ENCODE data around the gene HGF. TPM values are rescaled to one million over a fixed set of nuclear protein-coding genes. Genes with fewer than 3 reads are reported as not detected.

HGF gene
- total and polyA plus RNA-seq, 2 of the 13 experiments (the other 11 are each of a cell fraction or from before 2014, with no cell fraction given) = not detected

GRCh38 chr7:81811956-81812865 lies 42.4 kb upstream of the HGF start:
- in situ Hi-C loops (cut with HindIII; ENCODE audit: extremely low pct_ligation_motif_present, low pct_unique_long_range_greater_than_20kb) (no loop called here), intact Hi-C loops (cut with micrococcal nuclease; ENCODE audit: unreplicated experiment) (no loop called here)
- Histone ChIP-seq H3K9ac (ENCODE audit: insufficient read depth, low read depth, low read length) (no peak overlapping the region), H3K36me3 (replicated peaks in 1 of 2; ENCODE audit: control insufficient read depth in 1 of 2, insufficient read depth in 2 of 2, low read length in 2 of 2) (no peaks in the 10 kb centered on the region), H3K4me2 (ENCODE audit: low read depth, low read length) (no peak overlapping the region), H3K4me3 (replicated peaks in 1 of 3; ENCODE audit: insufficient read depth in 1 of 3, low read depth in 2 of 3, low read length in 3 of 3) (no peak overlapping the region), H4K20me1 (ENCODE audit: insufficient read depth, low read length) (no peaks in the 10 kb centered on the region), H3K27me3 (ENCODE audit: control insufficient read depth in 1 of 2, insufficient read depth in 2 of 2, low read length in 2 of 2) (no peaks in the 10 kb centered on the region), H3K9me3 (ENCODE audit: low read length) (no peaks in the 10 kb centered on the region), H2AFZ (ENCODE audit: low read length) (no peak overlapping the region), H3K4me1 (ENCODE audit: insufficient read depth, low read length) (no peaks in the 10 kb centered on the region), H3K79me2 (ENCODE audit: insufficient read depth, low read length) (no peaks in the 10 kb centered on the region), H3K27ac (ENCODE audit: extremely low read length, insufficient read depth, low read length) (no peak overlapping the region)
- CTCF ChIA-PET (ENCODE audit: low intra/inter-chr PET ratio, low total read pairs) = no interaction called here
- FAIRE-seq = no peak
- TF ChIP-seq GPN1 (CRISPR knock-in tag; IDR thresholded peaks at IDR 0.05; ENCODE audit: borderline replicate concordance) (no peak), ZKSCAN5 (CRISPR knock-in tag; IDR thresholded peaks at IDR 0.05) (no peak), JUND (CRISPR knock-in tag; IDR thresholded peaks at IDR 0.05) (no peak), ARHGAP35 (CRISPR knock-in tag; IDR thresholded peaks at IDR 0.05; ENCODE audit: borderline replicate concordance) (no peak), SAFB2 (CRISPR knock-in tag; IDR thresholded peaks at IDR 0.05; ENCODE audit: borderline replicate concordance, low read depth) (no peak), TCF7L2 (IDR thresholded peaks at IDR 0.05; ENCODE audit: low read depth, low read length) (no peak), ZNF17 (CRISPR knock-in tag; IDR thresholded peaks at IDR 0.05) (no peak)
- BruUV-seq (replicated peaks) = no TSS peak
- ATAC-seq = no peak
- POLR2A ChIA-PET = no interaction called here
- no peak for DNase-seq (ENCODE audit: low spot score)
- WGBS (ENCODE audit: low lambda C conversion rate) = 1% methylated on average over 5 of the region's 5 CpGs

DNA sequence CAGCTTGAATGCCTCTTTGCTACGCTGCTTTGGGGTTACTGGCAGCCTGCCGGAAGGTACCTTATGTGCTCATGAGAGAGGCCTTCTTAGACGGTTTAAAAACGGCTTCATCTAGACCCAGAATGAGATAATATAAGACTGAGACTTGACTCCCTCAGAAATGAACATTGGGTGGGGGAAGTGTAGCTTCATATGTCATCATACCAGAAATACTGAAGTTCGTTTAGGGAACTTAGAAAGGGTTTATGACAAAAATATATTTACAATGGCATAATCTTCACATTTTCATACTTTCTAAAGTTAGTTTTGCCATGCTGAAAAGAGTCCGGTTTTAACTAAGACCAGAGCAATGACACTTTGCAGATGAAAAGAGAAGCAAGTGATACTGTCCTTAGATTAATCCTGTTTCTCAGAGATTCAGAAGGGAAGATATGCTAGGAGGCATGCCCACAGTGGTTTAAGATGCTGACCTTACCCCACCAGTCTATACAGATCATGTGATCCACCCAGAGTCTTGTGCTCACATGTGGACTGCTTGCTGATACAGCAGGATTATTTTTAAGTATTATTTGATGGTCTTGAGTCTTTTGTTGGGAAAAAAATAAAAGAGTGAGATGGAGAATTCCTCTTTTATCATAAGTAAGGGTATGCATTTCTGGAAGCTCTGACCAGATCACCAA lies 40.8 kb upstream of the HGF start:
- no peak overlapping the region for H3K4me3 ChIP-seq (replicated peaks in 1 of 3; ENCODE audit: insufficient read depth in 1 of 3, low read depth in 2 of 3, low read length in 3 of 3)
- DNase-seq (ENCODE audit: low spot score) (no peak), ATAC-seq (no peak), FAIRE-seq (no peak)
- ChIA-PET CTCF (ENCODE audit: low intra/inter-chr PET ratio, low total read pairs) (no interaction called here), POLR2A (no interaction called here)
- H3K27ac ChIP-seq (ENCODE audit: extremely low read length, insufficient read depth, low read length) = no peak overlapping the region
- no TSS peak for BruUV-seq (replicated peaks)
- H3K4me2 ChIP-seq (ENCODE audit: low read depth, low read length) = no peak overlapping the region
- in situ Hi-C loops (cut with HindIII; ENCODE audit: extremely low pct_ligation_motif_present, low pct_unique_long_range_greater_than_20kb) (no loop called here), intact Hi-C loops (cut with micrococcal nuclease; ENCODE audit: unreplicated experiment) (no loop called here)
- no peak overlapping the region for H2AFZ ChIP-seq (ENCODE audit: low read length)
- no peaks in the 10 kb centered on the region for H3K36me3 ChIP-seq (replicated peaks in 1 of 2; ENCODE audit: control insufficient read depth in 1 of 2, insufficient read depth in 2 of 2, low read length in 2 of 2)
- no peaks in the 10 kb centered on the region for H3K27me3 ChIP-seq (ENCODE audit: control insufficient read depth in 1 of 2, insufficient read depth in 2 of 2, low read length in 2 of 2)
- no peak overlapping the region for H3K9ac ChIP-seq (ENCODE audit: insufficient read depth, low read depth, low read length)
- no peaks in the 10 kb centered on the region for H3K79me2 ChIP-seq (ENCODE audit: insufficient read depth, low read length)
- WGBS (ENCODE audit: low lambda C conversion rate) = 10% methylated on average over 6 of the region's 6 CpGs
- H3K4me1 ChIP-seq (ENCODE audit: insufficient read depth, low read length) = no peaks in the 10 kb centered on the region
- H3K9me3 ChIP-seq (ENCODE audit: low read length) = no peaks in the 10 kb centered on the region
- no peaks in the 10 kb centered on the region for H4K20me1 ChIP-seq (ENCODE audit: insufficient read depth, low read length)
- TF ChIP-seq ZNF124 (CRISPR knock-in tag; IDR thresholded peaks at IDR 0.05) (no peak), RXRA (CRISPR knock-in tag; IDR thresholded peaks at IDR 0.05) (no peak), ZNF143 (CRISPR knock-in tag; IDR thresholded peaks at IDR 0.05) (no peak), ZNF580 (CRISPR knock-in tag; IDR thresholded peaks at IDR 0.05; ENCODE audit: borderline replicate concordance, low read depth) (no peak), SOX6 (IDR thresholded peaks at IDR 0.05) (no peak), SOX6 (CRISPR knock-in tag; IDR thresholded peaks at IDR 0.05) (no peak), HNF4A (CRISPR knock-in tag; IDR thresholded peaks at IDR 0.05) (no peak), FOXA3 (CRISPR knock-in tag; IDR thresholded peaks at IDR 0.05) (no peak), ZNF547 (CRISPR knock-in tag; IDR thresholded peaks at IDR 0.05) (no peak), ADNP (CRISPR knock-in tag; IDR thresholded peaks at IDR 0.05) (no peak), POLR2A (IDR thresholded peaks at IDR 0.05; ENCODE audit: insufficient read depth in 1 of 2, low read depth in 2 of 2, low read length in 2 of 2) (no peak)
- TF ChIP-seq, protein P1, sequence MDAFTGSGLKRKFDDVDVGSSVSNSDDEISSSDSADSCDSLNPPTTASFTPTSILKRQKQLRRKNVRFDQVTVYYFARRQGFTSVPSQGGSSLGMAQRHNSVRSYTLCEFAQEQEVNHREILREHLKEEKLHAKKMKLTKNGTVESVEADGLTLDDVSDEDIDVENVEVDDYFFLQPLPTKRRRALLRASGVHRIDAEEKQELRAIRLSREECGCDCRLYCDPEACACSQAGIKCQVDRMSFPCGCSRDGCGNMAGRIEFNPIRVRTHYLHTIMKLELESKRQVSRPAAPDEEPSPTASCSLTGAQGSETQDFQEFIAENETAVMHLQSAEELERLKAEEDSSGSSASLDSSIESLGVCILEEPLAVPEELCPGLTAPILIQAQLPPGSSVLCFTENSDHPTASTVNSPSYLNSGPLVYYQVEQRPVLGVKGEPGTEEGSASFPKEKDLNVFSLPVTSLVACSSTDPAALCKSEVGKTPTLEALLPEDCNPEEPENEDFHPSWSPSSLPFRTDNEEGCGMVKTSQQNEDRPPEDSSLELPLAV (CRISPR knock-in tag; conservative IDR thresholded peaks at IDR 0.05; ENCODE audit: low read depth) = no peak

Data from HepG2 (cell line).